ENCODE measurements around the gene MICB.
"Not testable (repeated sequence)": the region's sequence is repeated elsewhere in the genome, so short reads cannot be mapped to it uniquely, and the experiment has no call there.

The MICB gene

DNA sequence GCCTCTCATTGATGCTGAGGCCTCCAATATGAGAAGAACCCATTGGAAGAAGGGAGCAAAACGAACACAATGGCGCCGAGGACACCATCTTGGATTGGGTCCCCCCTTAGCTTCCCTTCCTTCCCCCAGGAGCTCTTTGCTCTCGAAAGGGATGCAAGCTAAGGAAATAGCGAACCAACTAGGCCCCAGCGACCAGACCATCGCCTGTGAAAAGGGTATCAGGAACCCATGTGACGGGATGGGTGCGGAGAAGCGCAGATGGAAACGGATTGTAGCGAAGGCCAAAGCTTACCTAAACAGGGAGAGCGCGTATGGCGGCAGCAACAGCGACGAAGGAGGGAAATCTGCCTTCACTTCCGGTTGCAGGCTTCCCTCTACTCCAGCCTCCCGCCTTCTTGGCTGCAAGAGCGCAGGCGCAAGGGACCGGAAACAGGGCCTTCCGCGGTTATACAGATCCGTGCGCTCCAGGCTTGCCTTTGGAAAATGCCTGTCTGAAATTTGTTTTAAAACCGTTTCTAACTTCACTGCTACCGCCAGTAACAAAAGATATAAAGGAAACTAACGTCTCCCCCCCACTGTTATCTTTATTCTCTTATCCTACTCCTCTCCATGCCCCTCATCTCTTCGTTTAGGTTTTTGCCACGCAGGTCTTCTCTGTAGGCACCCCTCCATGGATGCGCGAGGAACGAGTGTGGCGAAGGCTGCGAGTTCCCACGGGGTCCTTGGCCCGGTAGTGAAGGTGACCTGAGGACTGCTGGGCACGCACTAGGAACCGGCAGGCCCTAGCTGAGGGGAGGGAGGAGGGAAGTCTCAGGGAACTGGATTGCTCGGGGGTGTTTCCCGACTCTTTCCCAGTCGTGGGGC, 43.9 kb downstream of the MICB start, which contains the start of gene DDX39B:
TSS of gene DDX39B (minus strand) at position 346 of the 864 bp plus-strand sequence. CDS start 1,471 bp downstream, outside the sequence.
- peak; percentile 97 for DNase-seq

DNA sequence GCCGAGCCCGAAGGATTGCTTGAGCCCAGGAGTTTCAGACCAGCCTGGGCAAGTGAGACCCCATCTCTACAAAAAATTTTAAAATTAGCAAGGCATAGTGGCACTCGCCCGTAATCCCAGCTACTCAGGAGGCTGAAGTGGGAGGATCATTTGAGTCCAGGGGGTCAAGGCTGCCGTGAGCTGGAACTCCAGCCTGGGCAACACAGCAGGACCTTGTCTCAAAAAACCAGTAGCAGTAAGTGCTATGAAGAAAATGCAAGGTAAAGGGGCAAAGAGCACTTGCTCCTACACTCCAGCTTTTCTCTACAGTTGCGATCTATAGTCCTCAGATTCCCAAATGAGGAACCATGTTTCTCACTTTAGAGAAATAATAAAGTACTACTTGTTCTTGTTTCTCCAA, 45.7 kb downstream of the MICB start:
- no peak for DNase-seq

DNA sequence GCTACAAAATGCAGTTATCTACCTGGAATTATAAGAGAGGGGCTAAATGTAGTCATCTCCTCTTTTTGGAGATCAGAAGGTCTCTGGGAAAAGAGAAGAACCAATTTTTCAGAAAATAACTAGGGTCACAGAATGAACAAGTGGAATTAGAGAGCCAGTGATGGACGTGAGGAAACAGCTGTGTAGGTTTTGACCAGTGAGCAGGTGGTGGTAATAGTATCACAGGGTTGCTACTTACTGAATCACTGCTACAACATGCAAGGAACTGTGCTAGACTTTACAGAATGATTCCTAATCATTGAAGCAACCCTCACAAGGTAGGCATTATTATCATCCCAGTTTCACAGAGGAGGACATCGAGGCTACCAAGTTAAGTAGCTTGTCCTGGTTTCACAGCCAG, 46.7 kb downstream of the MICB start:
- DNase-seq: no peak

DNA sequence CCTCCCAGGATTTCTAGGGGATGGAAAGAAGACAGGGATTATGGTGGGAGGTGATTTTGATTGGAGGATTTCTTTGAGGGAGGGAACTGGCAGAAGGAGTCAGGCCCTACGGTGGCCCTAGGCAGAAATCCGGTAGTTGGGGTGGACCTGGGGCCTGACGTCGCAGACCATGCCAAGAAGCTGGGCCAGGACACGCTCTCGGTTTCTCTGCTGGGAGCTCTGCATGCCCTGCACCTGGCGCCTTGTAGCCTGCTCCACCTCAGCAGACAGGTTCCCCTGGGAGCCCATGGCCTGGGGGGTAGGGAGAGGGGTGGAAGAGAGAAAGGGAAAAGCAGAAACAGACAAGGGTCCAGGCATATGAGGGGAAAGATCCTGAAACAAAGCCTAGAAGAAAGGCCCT, 47.3 kb downstream of the MICB start:
- DNase-seq: no peak

DNA sequence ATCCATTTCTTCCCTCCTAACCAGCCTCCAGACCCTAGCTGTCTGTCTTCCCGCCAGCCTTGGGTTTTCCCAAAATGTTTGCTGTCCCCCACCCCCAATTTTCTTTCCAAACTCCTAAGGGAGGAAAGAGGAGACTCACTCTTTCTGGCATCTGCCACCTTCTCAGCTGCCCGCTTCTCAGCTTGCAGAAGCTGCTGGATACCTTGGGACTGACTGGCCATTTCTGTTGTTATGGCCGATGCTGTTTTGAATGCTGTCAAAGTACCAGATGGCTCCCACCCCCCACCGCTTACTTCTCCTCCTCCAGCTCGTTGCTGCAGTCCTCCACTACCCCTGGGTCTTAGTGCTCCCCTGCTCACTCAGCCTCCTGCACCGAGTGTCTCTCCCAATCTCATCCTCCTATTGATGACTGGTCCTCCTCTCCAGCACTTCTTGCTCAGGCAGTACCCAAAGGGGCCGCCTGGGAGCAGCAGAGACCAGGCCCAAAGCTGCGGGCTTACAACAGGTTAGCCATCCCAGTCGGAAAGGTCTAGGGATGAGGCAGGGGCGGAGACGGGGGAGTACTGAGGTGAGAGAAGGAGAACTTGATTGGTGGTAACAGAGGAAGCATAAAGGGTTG, 48.5 kb downstream of the MICB start, which contains the start of gene ATP6V1G2:
TSS of gene ATP6V1G2 (minus strand) at position 270 of the 619 bp plus-strand sequence. CDS start at position 221, 49 bp downstream.
- peak; percentile 94 for DNase-seq

DNA sequence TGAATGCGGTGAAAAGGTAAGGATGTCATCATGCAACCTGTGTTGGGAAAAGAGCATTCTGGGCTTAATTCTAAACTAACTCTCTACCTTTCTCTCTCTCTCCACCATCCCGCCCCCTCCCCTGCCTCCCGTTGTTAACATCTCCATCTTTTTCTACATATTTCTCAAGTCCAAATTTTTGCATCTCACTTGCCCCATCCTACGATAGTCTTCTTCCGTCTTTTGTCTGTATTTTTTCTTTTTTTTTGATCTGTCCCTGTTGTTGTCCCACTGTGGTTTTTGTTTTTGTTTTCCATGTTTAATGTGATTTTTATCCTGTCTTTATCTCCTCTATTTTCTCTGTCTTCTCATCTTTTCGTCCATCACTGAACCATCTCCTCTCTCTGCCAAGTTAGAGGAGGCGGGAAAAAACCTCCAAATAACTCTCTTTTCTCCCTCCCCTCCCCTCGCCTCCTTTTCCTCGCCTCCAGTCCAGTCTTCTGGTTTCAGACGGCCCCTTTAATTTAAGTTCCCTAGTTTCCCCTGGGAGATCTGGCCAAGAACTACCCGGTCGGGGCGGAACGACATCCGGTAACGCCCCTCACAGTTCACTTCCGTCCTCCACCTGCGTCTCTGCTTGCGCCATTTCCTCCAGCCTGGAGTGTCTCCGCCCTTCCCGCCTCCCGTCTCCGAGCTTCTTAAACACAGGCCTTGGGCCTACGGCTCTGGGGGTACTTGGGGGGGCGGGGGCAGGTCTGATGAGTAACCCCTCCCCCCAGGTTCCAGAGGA, 49.2 kb downstream of the MICB start, which contains the start of gene NFKBIL1:
TSS of gene NFKBIL1 (plus strand) at position 651 of the 769 bp plus-strand sequence. CDS start at position 738, 87 bp downstream.
- peak; percentile 98 for DNase-seq

DNA sequence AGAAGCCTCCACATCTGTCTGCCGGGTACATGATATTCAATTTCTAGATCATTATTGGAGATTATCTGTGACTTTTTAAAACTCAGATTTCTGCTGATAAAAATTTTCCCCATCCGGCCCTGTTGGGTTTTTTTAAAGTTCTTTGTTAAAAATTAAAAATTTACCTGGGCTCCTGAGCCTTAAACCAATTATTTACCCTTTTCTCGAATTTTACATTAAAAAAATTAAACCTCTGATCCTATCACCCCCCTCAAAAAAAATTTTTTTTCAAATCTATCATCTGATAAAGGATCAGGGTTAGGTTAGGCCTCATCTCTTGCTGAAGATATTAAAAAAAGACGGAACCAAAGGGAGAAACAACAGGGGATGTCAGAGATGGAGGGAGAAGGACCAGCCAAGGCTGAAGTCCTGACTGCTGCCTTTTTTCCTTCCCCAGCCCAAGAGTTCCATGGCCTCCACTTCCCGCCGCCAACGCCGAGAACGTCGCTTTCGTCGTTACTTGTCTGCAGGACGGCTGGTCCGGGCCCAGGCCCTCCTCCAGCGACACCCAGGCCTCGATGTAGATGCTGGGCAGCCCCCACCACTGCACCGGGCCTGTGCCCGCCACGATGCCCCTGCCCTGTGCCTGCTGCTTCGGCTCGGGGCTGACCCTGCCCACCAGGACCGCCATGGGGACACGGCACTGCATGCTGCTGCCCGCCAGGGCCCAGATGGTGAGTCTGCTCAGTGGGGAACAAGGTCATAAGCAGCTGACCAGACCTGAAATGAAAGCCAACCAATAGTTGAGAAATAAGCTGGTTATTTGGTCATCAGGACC, 50.0 kb downstream of the MICB start:
- DNase-seq: no peak

DNA sequence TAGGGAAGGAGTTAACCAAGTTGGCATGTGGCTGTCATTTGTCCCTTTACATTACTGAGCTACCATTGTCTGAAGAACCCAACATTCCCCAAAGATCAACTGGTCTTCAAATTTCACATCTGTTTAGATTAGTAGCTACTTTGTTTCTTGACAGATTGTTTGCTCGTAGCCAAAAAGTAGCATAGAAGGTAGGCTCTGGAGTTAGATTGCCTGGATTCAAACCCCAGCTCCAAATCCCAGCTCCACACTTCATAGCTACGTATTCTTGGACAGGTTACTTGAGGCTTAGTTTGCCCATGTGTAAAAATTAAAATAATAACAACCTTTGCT, 50.6 kb downstream of the MICB start:
- no peak for DNase-seq

DNA sequence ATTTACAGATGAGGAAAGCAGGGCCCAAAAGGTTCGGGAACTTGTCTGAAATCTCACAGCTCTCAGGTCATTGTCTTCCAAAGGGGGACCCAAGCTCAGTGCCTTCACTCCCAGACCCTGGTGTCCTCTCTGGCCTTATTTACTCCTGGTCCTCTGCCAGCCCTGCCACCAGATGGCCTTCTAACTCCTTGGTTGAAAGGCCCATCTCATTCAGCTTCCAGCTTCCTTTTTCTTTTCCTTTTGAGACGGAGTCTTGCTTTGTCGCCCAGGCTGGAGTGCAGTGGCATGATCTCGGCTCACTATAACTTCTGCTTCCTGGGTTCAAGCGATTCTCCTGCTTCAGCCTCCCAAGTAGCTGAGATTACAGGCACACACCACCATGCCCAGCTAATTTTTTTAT, 53.4 kb downstream of the MICB start:
- DNase-seq: not testable (repeated sequence)

DNA sequence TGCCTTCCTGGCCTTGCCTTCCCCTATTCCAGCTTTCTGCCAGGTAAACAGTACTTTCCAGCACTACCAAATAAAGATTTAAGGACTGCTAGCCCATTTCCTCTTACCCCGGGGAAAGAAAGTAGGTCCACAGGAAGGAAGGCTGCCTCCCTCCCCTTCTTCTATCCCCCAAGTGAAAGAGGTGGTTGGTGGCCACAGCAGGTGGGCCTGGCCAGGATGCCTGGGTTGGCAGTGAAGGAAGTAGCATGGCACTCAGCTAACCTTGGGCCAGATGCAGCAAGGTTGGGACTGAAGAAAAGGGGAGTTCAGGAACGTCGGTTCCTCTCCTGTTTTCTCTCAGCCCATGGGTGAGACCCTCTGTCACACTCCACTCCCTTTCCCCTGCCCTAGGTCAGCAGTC, 58.4 kb downstream of the MICB start:
- DNase-seq: no peak

DNA sequence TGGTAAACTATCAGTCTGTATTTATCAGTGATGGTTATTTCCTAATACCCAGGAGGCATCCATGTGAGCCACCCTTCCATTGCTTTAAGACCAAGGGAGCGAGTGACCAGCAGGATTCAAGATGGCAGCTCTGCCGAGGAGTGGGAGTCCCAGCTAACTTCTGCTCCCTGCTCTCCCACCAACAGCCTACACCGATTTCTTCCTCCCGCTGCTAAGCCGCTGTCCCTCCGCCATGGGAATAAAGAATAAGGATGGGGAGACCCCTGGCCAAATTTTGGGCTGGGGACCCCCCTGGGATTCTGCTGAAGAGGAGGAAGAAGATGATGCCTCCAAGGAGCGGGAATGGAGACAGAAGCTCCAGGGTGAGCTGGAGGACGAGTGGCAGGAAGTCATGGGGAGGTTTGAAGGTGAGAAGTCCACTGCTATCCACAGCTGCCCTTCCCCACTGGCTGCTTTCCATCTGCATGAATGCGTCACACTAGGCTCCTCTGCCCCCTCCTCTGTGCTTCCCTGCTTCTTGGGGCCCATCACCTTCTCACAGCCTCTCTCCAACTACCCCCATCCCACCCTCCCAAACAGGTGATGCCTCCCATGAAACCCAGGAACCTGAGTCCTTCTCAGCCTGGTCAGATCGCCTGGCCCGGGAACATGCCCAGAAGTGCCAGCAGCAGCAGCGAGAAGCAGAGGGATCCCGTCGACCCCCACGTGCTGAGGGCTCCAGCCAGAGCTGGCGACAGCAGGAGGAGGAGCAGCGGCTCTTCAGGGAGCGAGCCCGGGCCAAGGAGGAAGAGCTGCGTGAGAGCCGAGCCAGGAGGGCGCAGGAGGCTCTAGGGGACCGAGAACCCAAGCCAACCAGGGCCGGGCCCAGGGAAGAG, 59.7 kb downstream of the MICB start:
- no peak for DNase-seq

DNA sequence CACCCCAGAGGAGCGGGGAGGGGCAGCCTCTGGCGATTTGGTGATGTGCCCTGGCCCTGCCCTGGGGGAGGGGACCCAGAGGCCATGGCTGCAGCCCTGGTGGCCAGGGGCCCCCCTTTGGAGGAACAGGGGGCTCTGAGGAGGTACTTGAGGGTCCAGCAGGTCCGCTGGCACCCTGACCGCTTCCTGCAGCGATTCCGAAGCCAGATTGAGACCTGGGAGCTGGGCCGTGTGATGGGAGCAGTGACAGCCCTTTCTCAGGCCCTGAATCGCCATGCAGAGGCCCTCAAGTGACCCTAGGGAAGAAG, 60.3 kb downstream of the MICB start:
- DNase-seq: no peak

DNA sequence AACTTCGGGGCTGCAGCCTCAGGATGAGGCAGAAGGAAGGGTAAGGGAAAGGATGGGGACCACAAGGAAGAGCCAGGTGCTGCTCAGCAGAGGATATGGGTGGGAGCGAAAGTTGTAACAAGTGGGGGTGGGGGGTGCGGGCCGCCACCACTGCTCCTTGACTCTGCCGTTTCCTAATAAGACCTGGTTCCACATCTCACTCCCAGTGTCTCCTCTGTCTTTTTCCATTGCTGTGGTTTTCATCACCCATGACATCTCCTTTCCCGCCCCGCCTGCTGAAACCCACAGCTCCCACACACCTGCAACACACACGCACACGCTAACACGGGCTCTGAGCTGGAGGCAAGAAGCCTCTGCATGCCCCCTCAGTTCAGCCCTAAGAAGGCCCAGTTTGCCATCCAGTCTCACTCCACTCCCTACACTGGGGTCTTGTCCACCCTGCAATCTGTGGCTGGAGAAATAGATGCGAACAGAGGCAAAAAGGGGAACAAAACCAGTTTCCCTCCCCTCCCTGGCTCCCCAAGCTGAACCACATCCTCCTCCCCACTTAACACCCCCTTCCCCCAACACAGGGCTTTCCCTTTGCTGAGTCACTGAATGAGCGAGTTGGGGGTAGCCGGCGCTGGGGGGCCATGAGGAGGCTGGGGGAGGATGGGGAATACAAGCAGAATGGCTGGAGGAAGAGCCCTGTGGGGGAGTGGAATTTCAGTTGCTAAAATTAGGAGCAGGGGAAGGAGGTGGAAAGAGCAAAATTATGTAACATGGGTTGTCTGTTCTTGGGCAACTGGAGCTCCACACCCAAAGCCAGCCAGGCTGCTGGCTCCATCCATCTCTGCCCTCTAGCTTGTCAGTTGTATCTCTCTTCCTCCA, 60.9 kb downstream of the MICB start:
- DNase-seq: no peak

DNA sequence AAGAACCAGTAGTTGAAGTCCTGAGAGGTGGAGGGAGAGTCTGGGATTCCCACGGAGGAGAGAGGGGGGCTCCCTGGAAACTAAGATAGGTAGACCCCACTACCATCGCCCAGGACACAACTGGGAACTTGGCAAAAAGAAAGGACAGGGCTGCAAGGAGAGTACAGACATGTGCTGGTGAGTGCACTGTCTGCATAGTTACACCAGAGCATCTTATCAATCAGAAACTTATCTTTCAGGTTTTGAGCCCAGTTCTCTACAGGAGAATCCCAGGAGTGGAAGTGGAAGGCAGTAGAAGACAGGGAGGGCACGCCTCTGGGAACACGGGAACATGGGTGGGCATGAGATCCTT, 61.6 kb downstream of the MICB start:
- no peak for DNase-seq

DNA sequence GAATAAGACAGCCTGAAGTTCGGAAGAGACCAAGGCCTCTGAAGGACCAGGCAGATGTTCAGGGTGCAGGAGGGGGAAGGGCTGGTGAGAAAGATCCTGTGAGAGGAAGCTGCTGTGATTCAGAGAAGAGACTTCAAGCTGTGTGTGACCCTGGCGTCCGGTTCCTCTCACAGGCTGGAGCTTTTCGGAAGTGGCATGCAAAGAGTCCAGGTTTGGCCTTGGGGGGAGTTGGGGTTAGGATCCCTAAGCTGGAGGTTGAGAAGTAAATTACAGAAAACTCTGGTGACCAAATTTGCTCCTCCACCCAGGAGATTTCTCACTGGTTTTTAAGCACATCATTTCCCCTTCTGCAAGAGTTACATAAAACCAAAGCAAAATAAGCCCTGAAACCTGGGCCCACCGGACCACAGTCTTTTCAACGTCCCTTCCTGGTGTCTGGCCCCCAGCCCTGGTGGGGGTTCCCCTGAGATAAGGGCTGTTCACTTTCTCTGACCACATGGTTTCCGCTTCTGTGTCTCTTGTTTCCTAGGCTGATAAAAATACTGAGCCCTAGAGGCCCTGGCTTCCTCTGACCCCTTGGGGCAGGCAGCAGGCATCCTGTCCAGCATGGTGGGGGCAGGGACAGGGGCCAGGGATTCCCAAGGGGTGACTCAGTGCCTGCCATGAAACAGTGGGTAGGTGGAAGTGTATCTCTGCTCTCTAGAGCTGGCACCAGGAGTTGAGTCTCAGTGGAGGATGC, 62.2 kb downstream of the MICB start:
- DNase-seq: no peak

DNA sequence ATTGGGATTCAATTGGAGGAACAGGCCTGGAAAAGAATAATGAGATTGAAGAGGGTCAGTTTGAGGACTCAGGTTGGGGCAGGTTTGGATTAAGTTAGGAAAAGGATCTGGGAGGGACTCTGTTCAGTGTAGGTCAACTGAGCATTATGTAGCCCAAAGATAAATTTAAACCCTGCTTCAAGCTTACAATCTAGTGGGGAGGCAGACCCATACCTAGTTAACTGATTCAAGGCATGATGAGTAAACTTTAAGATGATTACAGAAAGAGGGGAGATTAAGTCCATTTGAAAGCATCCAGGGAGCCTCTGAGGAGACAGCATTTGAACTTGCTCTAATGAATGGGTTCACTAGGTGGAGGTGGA, 62.7 kb downstream of the MICB start:
- DNase-seq: no peak
